ENCODE results near the gene LCE1D.

Gene LCE1D

GRCh38 chr1:152796421-152796820 lies at the start of gene LCE1D:
TSS of gene LCE1D (plus strand) at chr1:152796721. CDS start at chr1:152797795, 1,074 bp downstream.
- no peaks in the 10 kb centered on the region for H3K36me3 ChIP-seq (ENCODE audit: control insufficient read depth, insufficient read depth, low read length)
- TF ChIP-seq, protein P1, sequence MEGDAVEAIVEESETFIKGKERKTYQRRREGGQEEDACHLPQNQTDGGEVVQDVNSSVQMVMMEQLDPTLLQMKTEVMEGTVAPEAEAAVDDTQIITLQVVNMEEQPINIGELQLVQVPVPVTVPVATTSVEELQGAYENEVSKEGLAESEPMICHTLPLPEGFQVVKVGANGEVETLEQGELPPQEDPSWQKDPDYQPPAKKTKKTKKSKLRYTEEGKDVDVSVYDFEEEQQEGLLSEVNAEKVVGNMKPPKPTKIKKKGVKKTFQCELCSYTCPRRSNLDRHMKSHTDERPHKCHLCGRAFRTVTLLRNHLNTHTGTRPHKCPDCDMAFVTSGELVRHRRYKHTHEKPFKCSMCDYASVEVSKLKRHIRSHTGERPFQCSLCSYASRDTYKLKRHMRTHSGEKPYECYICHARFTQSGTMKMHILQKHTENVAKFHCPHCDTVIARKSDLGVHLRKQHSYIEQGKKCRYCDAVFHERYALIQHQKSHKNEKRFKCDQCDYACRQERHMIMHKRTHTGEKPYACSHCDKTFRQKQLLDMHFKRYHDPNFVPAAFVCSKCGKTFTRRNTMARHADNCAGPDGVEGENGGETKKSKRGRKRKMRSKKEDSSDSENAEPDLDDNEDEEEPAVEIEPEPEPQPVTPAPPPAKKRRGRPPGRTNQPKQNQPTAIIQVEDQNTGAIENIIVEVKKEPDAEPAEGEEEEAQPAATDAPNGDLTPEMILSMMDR (IDR thresholded peaks at IDR 0.05; ENCODE audit: insufficient read depth, low read length, poor library complexity, severe bottlenecking): no peak
- H3K4me3 ChIP-seq (replicated peaks; ENCODE audit: low read depth, low read length): no peak within 1 kb of the TSS
- H3K27me3 ChIP-seq (replicated peaks; ENCODE audit: control insufficient read depth, insufficient read depth, low read length): no peaks in the 10 kb centered on the region
- no peak for DNase-seq (ENCODE audit: extremely low read depth, insufficient read length)

DNA sequence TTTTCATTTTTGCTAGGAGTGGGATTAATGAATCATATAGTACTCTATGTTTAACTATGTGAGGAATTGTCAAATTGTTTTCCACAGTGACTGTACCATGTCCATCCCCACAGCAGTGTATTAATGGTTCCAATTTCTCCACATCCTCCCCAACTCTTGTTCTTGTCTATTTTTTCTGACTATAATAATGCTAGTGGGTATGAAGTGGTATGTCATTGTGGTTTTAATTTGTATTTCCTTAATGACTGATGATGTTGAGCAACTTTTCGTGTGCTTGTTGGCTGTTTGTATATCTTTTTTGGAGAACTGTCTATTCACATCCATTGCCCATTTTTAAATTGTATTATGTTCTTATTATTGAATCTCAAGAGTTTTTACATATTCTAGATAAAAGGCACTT lies 48.7 kb upstream of the LCE1D start:
- TF ChIP-seq, protein P1 (IDR thresholded peaks at IDR 0.05; ENCODE audit: insufficient read depth, low read length, poor library complexity, severe bottlenecking): no peak
- Histone ChIP-seq H3K4me3 (replicated peaks; ENCODE audit: low read depth, low read length) (no peak overlapping the region), H3K27me3 (replicated peaks; ENCODE audit: control insufficient read depth, insufficient read depth, low read length) (no peaks in the 10 kb centered on the region), H3K36me3 (ENCODE audit: control insufficient read depth, insufficient read depth, low read length) (no peaks in the 10 kb centered on the region)
- no peak for DNase-seq (ENCODE audit: extremely low read depth, insufficient read length)

DNA sequence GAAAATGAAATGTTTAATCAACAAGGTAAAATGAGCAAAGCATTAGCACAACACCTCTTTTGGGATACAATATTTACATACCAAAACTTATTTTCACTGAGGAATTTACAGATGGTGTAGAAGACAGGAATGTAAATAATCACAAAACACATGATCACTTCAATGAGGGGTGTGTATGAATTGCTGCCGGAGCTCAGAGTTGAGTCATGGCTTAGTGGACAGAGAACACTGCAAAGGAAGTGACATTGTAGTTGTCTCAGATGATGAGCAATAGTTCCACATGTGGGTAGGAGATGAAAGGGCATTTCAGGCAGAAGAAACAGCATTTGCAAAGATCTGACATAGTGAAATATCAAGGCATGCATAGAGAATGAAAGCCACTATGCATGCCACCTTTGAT lies 44.3 kb upstream of the LCE1D start:
- no peak for DNase-seq (ENCODE audit: extremely low read depth, insufficient read length)
- no peaks in the 10 kb centered on the region for H3K36me3 ChIP-seq (ENCODE audit: control insufficient read depth, insufficient read depth, low read length)
- H3K27me3 ChIP-seq (replicated peaks; ENCODE audit: control insufficient read depth, insufficient read depth, low read length): no peaks in the 10 kb centered on the region
- no peak overlapping the region for H3K4me3 ChIP-seq (replicated peaks; ENCODE audit: low read depth, low read length)
- TF ChIP-seq, protein P1 (IDR thresholded peaks at IDR 0.05; ENCODE audit: insufficient read depth, low read length, poor library complexity, severe bottlenecking): no peak

DNA sequence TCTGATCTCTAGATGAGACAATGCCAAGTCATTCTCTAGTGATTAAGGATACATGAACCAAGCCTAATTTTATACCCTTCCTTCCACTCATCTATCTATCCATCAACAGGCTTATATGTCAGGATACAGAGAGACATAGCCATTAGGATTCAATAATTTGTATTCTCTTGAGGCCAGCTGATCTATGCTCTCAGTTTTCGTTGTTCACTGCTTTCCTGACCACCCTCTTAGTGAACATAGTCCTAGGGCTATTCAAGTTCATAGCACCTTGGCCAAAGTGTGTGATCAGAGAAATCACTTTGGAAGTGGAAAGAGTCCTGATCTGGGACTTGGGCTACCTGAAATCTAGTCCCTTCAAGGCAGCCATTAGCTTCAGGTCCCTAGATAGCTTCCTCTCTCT lies 42.9 kb upstream of the LCE1D start:
- no peak for DNase-seq (ENCODE audit: extremely low read depth, insufficient read length)

GRCh38 chr1:152756872-152757271 lies 39.6 kb upstream of the LCE1D start:
- Histone ChIP-seq H3K36me3 (ENCODE audit: control insufficient read depth, insufficient read depth, low read length) (no peaks in the 10 kb centered on the region), H3K27me3 (replicated peaks; ENCODE audit: control insufficient read depth, insufficient read depth, low read length) (no peaks in the 10 kb centered on the region; the same call in 1 of the 2 replicates), H3K4me3 (replicated peaks; ENCODE audit: low read depth, low read length) (no peak overlapping the region)
- TF ChIP-seq, protein P1 (IDR thresholded peaks at IDR 0.05; ENCODE audit: insufficient read depth, low read length, poor library complexity, severe bottlenecking): no peak
- DNase-seq (ENCODE audit: extremely low read depth, insufficient read length): no peak

More for the DNA sequence above, 42.9 kb upstream of the LCE1D start:
- Histone ChIP-seq H3K36me3 (ENCODE audit: control insufficient read depth, insufficient read depth, low read length) (no peaks in the 10 kb centered on the region), H3K27me3 (replicated peaks; ENCODE audit: control insufficient read depth, insufficient read depth, low read length) (no peaks in the 10 kb centered on the region; the same call in 1 of the 2 replicates), H3K4me3 (replicated peaks; ENCODE audit: low read depth, low read length) (no peak overlapping the region)
- TF ChIP-seq, protein P1 (IDR thresholded peaks at IDR 0.05; ENCODE audit: insufficient read depth, low read length, poor library complexity, severe bottlenecking): no peak

- H3K36me3 ChIP-seq (ENCODE audit: control insufficient read depth, insufficient read depth, low read length): no peaks in the 10 kb centered on the region
- no peak for DNase-seq (ENCODE audit: extremely low read depth, insufficient read length)
- no peak within 1 kb of the TSS for H3K4me3 ChIP-seq (replicated peaks; ENCODE audit: low read depth, low read length)
- H3K27me3 ChIP-seq (replicated peaks; ENCODE audit: control insufficient read depth, insufficient read depth, low read length): no peaks in the 10 kb centered on the region; the same call in 1 of the 2 replicates
- TF ChIP-seq, protein P1 (IDR thresholded peaks at IDR 0.05; ENCODE audit: insufficient read depth, low read length, poor library complexity, severe bottlenecking): no peak
Observed at GRCh38 chr1:152757747-152758146, 38.8 kb upstream of the LCE1D start, which contains the start of gene KPRP. TSS of gene KPRP (plus strand) at chr1:152758025. CDS start at chr1:152759589, 1,564 bp downstream.
